Type B pancreatic cell (in vitro differentiated cells): Measurements from ENCODE around the gene HOXA5. TPM values are rescaled to one million over a fixed set of nuclear protein-coding genes. Genes with fewer than 3 reads are reported as not detected.

Experiments used
- DNase-seq: peaks from one replicate; pipeline ENCODE4 v3.0.0; 2021; ENCODE audit warnings: mixed read lengths; ENCODE audit not compliant: unreplicated experiment; ENCODE audit errors: extremely low spot score
- H3K27ac Mint-ChIP-seq: 2 replicates; pipeline ENCODE4 v1.8.0; 2021; ENCODE audit warnings: mild to moderate bottlenecking, mixed read lengths
- H3K27me3 Mint-ChIP-seq: 2 replicates; pipeline ENCODE4 v1.8.0; 2021; ENCODE audit warnings: mixed read lengths
- H3K36me3 Mint-ChIP-seq: 2 replicates; pipeline ENCODE4 v1.8.0; 2021; ENCODE audit warnings: mixed read lengths
- H3K4me1 Mint-ChIP-seq: one replicate; pipeline ENCODE4 v1.8.0; 2021; ENCODE audit warnings: mixed read lengths; ENCODE audit not compliant: unreplicated experiment
- H3K4me3 Mint-ChIP-seq: 2 replicates; pipeline ENCODE4 v1.8.0; 2021; ENCODE audit warnings: mild to moderate bottlenecking, mixed read lengths
- H3K9me3 Mint-ChIP-seq: 2 replicates; pipeline ENCODE4 v1.8.0; 2021; ENCODE audit warnings: mixed read lengths
- total RNA-seq: library from RNA; stranded (reverse); gene quantifications from 2 replicates; pipeline ENCODE4 v1.2.1, GENCODE V29; 2021; ENCODE audit warnings: low replicate concordance
- TF ChIP-seq, protein P1 (sequence below): fragments of 200-600 bp; sonication (generic); conservative IDR thresholded peaks from 2 replicates; pipeline ENCODE4 v1.5.0; 2021; ENCODE audit warnings: antibody characterized with exemption, mild to moderate bottlenecking

The HOXA5 gene
- total RNA-seq, 1 donor from 2014 or later = 77.7 TPM

DNA sequence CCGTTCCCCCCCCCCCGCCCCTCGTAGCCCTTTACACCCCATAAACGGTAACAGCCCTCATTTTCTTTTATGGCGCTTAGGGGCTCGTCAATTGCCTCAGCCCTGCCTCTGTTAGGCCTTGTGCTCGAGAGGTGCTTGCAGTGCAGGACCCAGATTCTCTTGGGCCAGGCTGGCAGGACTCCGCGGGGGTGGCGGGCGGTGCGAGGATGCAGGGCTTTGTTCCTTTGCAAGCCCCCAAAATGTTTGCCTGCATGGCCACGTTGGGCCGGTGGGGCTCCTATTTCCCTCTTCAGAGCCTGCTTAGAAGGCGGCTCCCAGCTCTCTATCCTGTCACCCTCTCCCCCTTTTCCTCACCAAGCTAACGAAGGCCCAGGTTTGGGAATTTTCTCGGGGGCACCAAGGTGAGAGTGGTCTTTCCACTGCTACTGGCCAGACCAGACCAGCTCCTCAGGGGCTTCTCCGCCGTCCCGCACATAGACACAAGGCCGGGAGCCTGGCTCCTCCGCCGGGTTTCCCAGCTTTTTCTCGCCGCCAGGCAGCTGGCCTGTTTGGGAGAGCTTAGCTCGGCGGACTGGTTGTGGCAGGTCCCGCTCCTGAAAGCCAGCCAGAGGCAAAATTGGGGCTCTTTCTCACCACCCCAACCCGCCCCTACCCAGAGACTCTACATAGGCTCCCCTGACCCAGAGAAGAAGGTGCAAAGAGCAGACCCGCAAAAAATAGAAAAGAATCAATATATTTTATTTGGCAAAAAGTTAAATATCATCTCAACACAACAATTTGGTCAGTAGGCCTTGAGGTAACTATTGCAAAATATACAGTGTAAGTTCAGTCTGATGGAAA is 18.5 kb upstream of the HOXA5 start:
- H3K27ac Mint-ChIP-seq = no peak overlapping the region
- TF ChIP-seq, protein P1, sequence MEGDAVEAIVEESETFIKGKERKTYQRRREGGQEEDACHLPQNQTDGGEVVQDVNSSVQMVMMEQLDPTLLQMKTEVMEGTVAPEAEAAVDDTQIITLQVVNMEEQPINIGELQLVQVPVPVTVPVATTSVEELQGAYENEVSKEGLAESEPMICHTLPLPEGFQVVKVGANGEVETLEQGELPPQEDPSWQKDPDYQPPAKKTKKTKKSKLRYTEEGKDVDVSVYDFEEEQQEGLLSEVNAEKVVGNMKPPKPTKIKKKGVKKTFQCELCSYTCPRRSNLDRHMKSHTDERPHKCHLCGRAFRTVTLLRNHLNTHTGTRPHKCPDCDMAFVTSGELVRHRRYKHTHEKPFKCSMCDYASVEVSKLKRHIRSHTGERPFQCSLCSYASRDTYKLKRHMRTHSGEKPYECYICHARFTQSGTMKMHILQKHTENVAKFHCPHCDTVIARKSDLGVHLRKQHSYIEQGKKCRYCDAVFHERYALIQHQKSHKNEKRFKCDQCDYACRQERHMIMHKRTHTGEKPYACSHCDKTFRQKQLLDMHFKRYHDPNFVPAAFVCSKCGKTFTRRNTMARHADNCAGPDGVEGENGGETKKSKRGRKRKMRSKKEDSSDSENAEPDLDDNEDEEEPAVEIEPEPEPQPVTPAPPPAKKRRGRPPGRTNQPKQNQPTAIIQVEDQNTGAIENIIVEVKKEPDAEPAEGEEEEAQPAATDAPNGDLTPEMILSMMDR = no peak

GRCh38 chr7:27161214-27161720 is 17.8 kb upstream of the HOXA5 start:
- H3K36me3 Mint-ChIP-seq = peaks cover 4% of the 10 kb centered on the region
- peaks cover 18% of the 10 kb centered on the region for H3K4me1 Mint-ChIP-seq
- TF ChIP-seq, protein P1 = no peak
- H3K9me3 Mint-ChIP-seq = peaks cover 5% of the 10 kb centered on the region
- no peak overlapping the region for H3K27ac Mint-ChIP-seq
- peaks cover 87% of the 10 kb centered on the region for H3K27me3 Mint-ChIP-seq
- no peak for DNase-seq
- peak overlapping the region; percentile 83 for H3K4me3 Mint-ChIP-seq

More for the DNA sequence above, 18.5 kb upstream of the HOXA5 start:
- H3K9me3 Mint-ChIP-seq = peaks cover 5% of the 10 kb centered on the region
- peaks cover 4% of the 10 kb centered on the region for H3K36me3 Mint-ChIP-seq
- no peak for DNase-seq
- H3K4me1 Mint-ChIP-seq = peaks cover 18% of the 10 kb centered on the region
- H3K4me3 Mint-ChIP-seq = peak overlapping the region; percentile 17
- peaks cover 88% of the 10 kb centered on the region for H3K27me3 Mint-ChIP-seq

DNA sequence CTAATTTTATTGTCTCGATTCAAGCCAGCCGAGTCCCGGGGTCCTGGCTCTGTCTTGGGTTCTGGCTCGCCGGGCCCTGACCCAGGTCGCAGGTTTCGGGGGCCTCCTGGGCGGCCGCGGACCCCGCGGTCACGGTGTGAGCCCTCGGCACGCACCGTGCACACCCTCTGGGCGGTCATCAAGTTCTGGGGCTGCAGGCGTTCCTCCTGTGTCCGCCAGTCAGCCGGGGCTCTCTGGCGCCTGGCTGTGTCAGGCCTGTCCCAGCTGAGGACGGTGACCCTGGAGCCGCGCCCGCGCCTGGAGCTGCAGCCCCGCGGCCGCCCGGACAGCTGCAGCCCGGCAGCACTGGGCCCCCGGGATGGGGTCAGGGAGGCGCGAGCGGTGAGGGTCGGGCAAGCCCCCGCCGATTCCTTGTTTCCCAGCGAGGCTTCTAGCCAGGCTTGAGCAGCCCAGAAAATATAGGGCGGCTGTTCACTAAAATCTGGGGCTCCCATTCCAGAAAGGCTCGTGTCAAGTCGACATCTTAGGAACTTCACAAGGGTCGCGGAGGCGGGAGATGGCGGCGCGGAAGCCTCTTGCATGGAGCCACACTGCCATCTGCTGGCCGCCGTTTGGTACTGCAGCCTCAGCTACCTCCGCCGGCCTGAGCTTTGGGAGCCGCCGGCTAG is 17.2 kb upstream of the HOXA5 start:
- Mint-ChIP-seq H3K27me3 (peaks cover 88% of the 10 kb centered on the region), H3K4me3 (peak overlapping the region; percentile 83), H3K27ac (no peak overlapping the region), H3K9me3 (peaks cover 5% of the 10 kb centered on the region), H3K36me3 (peaks cover 4% of the 10 kb centered on the region), H3K4me1 (peaks cover 16% of the 10 kb centered on the region)
- TF ChIP-seq, protein P1 = peak; percentile 99
- peak; percentile 93 for DNase-seq

- TF ChIP-seq, protein P1 = no peak
- H3K4me1 Mint-ChIP-seq = peaks cover 14% of the 10 kb centered on the region
- DNase-seq = no peak
- peak overlapping the region; percentile 69 for H3K4me3 Mint-ChIP-seq
- H3K27ac Mint-ChIP-seq = no peak overlapping the region
- peaks cover 90% of the 10 kb centered on the region for H3K27me3 Mint-ChIP-seq
- H3K36me3 Mint-ChIP-seq = peaks cover 4% of the 10 kb centered on the region
- H3K9me3 Mint-ChIP-seq = peaks cover 5% of the 10 kb centered on the region
These were observed 16.7 kb upstream of the HOXA5 start for GRCh38 chr7:27160145-27160545.

DNA sequence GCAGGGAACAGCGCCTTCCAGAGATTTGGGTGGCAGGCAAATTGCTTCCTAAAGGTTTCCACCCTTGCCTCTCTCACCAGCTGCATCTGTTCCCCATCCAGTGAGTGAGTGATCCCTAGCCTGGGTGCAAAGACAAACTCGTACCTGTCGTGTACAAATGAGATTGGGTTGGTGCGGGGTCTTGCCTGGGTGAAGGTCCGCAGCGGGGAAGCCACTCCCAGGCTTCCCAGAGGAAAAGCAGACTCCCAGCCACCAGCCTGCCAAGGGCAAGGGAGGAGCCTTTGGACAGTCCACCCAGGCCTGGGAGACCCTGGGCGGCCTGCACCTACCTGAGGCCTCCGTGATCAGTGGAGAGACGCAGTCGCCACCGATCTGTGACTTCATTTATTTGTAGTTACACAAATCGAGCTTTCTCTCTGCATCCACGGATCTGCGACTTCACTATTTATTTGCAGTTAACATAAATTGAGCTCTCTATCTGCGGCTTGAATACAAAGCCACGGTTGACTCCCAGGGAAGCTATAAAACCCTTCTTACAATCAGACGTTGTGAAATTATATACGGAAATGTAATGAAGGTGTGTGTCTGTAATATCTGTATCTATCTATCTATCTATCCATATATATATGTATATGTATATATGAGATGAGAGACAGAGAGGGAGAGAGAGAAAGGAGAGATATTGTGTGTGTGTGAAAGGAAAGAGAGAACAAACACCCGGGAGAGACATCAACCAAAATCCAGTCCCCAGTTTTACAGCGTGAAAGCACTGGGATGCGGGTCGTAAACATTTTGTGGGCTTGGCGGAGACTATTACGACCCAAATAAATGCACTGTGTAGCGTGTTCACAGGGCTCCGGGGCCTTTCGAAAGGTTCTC is 16.0 kb upstream of the HOXA5 start:
- peak overlapping the region; percentile 70 for H3K4me3 Mint-ChIP-seq
- DNase-seq = no peak
- peaks cover 92% of the 10 kb centered on the region for H3K27me3 Mint-ChIP-seq
- H3K36me3 Mint-ChIP-seq = peaks cover 7% of the 10 kb centered on the region
- H3K4me1 Mint-ChIP-seq = peaks cover 19% of the 10 kb centered on the region
- H3K9me3 Mint-ChIP-seq = peaks cover 5% of the 10 kb centered on the region
- H3K27ac Mint-ChIP-seq = no peak overlapping the region
- TF ChIP-seq, protein P1 = no peak
